Right cardiac atrium (tissue), 5 donors: ENCODE data around the gene STX8. TPM values are rescaled to one million over a fixed set of nuclear protein-coding genes. Genes with fewer than 3 reads are reported as not detected.
"Not testable (repeated sequence)": the region's sequence is repeated elsewhere in the genome, so short reads cannot be mapped to it uniquely, and the experiment has no call there.

ENCODE experiments used
- ATAC-seq, 2 donors: fragments of 200-7000 bp; cut with Tn5 transposase; one replicate each; pipeline versions ENCODE4 v1.8.0 to v1.9.1; 2020; ENCODE audit warnings: moderate library complexity in 2 of 2, mild to moderate bottlenecking in 1 of 2
- DNase-seq, 3 donors: peaks; one replicate each; pipeline ENCODE4 v3.0.0-alpha.2; 2020
- H3K27ac ChIP-seq: one replicate; pipeline ENCODE4 v1.5.1; 2013; ENCODE audit warnings: mild to moderate bottlenecking, low read length, control low read depth, moderate library complexity
- H3K27me3 ChIP-seq: one replicate; pipeline ENCODE4 v1.6.1; 2013; ENCODE audit not compliant: control insufficient read depth, insufficient read depth
- H3K4me1 ChIP-seq: one replicate; pipeline ENCODE4 v1.6.1; 2013; ENCODE audit warnings: low read length; ENCODE audit not compliant: control insufficient read depth, insufficient read depth
- H3K4me3 ChIP-seq: one replicate; pipeline ENCODE4 v1.5.1; 2013; ENCODE audit warnings: low read length, control low read depth
- H3K9me3 ChIP-seq: one replicate; pipeline ENCODE4 v1.6.1; 2013; ENCODE audit warnings: low read length; ENCODE audit not compliant: control insufficient read depth
- WGBS: extraction: QIAGEN DNeasy Blood & Tissue Kit; methylation state at CpG from one replicate; pipeline ENCODE4 v1.1.7; 2013; 5-methylcytosine and 5-hydroxymethylcytosine counted together
- intact Hi-C, 4 donors: fragments of 100-400 bp; cut with DNase I; formaldehyde crosslinking; loops; one replicate each; pipeline versions ENCODE4 v1.11.0 to v1.14.0; 2022 to 2023
- polyA plus RNA-seq: library from polyadenylated mRNA; stranded (reverse); fragments of 200-250 nt; gene quantifications from one replicate; pipeline ENCODE4 v1.2.3, GENCODE V29; 2013
- total RNA-seq, 4 donors: library from RNA; stranded (reverse); fragmentation: NEBNext Ultra II Directional; extraction: Animal tissue kit (Norgen Biotek cat#: 25700); gene quantifications; one replicate each; pipeline ENCODE4 v1.2.1, GENCODE V29; 2021
- donor health status: healthy with polysubstance abuse.
- donor health status: DM: no; HTN: yes; CAD: no.
- donor health status: DM: no; HTN: no; CAD: no.
- donor health status: DM: no; HTN: yes; CAD: no; lungs with severe emphysema.
- donor health status: DM: yes; HTN: yes; CAD: no.

The STX8 gene
- total and polyA plus RNA-seq, 5 donors, result 54.4 to 68.3 (median 61.9) TPM

DNA sequence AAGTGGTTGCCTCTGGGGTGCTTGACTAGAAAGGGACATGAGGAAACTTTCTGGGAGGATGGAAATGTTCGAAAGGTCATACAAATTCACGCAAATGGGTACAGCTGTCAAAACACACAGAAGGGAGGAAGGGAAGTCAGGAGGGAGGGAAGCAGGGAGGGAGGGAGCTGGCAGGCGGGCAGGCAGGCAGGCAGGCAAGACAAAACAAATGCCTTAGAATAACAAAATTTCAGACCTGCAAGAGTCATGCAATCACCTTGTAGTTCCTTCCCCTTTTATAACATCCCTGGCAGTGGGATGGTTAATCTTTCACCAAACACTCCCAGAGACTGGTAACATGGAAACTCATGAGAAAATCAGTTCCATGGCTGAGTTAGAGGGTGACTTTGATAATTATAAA, 189.2 kb downstream of the STX8 start:
- DNase-seq, result no peak
- ATAC-seq, result peak in 1 of 2 donors; percentile 65
- intact Hi-C loops, result no loop called here
- H3K9me3 ChIP-seq, result no peaks in the 10 kb centered on the region
- H3K4me3 ChIP-seq, result no peak overlapping the region
- no peaks in the 10 kb centered on the region for H3K4me1 ChIP-seq
- 74% methylated on average over 3 of the region's 3 CpGs for WGBS
- H3K27me3 ChIP-seq, result no peaks in the 10 kb centered on the region
- H3K27ac ChIP-seq, result no peak overlapping the region

DNA sequence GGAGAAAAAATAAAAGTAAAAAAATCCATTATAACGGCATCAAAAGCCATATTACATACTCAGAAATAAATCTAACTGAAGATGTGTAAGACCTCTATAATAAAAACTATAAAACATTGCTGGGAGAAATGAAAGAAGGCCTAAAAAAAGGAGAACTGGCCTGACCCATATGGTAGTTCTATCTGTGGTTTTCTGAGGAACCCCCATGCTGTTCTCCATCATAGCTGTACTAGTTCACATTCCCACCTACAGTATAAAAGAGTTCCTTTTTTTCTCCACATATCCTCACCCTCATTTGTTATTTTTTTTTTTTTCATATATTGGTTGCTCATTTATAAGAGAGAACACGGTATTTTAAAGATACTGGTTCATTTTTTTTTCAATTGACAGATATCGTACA, 191.8 kb downstream of the STX8 start:
- no peak overlapping the region for H3K27ac ChIP-seq
- WGBS, result 93% methylated on average over 3 of the region's 3 CpGs
- H3K27me3 ChIP-seq, result no peaks in the 10 kb centered on the region
- no peak overlapping the region for H3K4me3 ChIP-seq
- no peaks in the 10 kb centered on the region for H3K4me1 ChIP-seq
- ATAC-seq (no peak), DNase-seq (no peak)
- H3K9me3 ChIP-seq, result no peaks in the 10 kb centered on the region
- intact Hi-C loops, result no loop called here

DNA sequence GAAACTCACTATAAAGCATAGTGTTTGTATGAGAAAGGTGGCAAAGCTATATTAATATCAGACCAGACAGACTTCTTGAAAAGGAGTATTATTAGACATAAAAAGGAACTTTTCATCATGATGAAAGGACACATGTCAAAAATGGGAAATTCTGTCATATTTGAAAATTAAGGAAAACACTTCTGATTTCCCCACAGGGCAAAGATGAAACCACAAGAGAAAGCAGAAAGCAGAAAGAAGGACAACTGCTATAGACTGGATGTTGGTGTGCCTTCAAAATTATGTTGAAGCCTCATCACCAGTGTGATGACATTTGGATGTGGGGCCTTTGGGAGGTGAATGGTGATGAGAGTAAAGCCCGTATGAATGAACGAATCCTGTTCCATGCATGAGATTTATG, 193.0 kb downstream of the STX8 start:
- no peak for DNase-seq
- ATAC-seq, result no peak
- 91% methylated on average over 2 of the region's 2 CpGs for WGBS
- no peak overlapping the region for H3K4me3 ChIP-seq
- H3K27me3 ChIP-seq, result no peaks in the 10 kb centered on the region
- H3K4me1 ChIP-seq, result no peaks in the 10 kb centered on the region
- no peak overlapping the region for H3K27ac ChIP-seq
- intact Hi-C loops, result no loop called here
- H3K9me3 ChIP-seq, result no peaks in the 10 kb centered on the region

DNA sequence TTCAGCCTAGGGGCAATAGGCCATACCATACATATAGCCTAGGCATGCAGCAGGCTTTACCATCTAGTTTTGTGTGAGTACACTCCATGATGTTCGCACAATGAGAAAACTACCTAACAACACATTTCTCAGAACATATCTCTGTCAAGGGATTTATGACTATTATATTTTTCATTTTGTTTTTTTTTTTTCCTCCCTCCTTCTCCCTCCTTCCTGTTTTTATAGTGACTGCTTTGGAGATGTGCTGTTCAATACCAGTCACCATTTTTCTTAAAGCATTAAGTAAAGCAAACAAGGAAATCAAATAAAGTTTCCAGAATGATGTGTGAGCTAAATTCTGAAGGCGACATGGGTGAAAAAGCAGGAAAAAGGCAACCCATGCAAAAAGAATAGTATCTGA, 194.6 kb downstream of the STX8 start:
- WGBS, result 97% methylated on average over 2 of the region's 2 CpGs
- intact Hi-C loops, result no loop called here

DNA sequence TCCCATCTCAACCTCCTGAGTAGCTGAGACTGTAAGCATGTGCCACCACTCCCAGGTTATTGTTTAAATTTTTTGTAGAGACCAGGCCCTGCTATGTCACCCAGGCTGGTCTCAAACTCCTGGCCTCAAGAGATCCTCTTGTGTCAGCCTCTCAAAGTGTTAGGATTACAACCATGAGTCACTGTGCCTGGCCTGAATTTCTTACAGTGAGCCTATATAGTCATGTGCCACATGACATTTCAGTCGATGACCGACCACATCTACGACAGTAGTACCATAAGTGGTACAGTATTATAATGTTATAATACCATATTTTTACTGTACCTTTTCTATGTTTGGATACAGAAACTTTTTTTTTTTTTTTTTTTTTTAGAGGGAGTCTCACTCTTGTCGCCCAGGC, 195.3 kb downstream of the STX8 start:
- intact Hi-C loops, result no loop called here
- Histone ChIP-seq H3K27ac (no peak overlapping the region), H3K9me3 (no peaks in the 10 kb centered on the region), H3K27me3 (no peaks in the 10 kb centered on the region), H3K4me3 (no peak overlapping the region), H3K4me1 (no peaks in the 10 kb centered on the region)
- WGBS, result 95% methylated on average over 4 of the region's 4 CpGs
- DNase-seq, result no peak
- ATAC-seq, result no peak

More for the DNA sequence above, 194.6 kb downstream of the STX8 start:
- Histone ChIP-seq H3K9me3 (no peaks in the 10 kb centered on the region), H3K27me3 (no peaks in the 10 kb centered on the region), H3K4me3 (no peak overlapping the region), H3K27ac (no peak overlapping the region), H3K4me1 (no peaks in the 10 kb centered on the region)
- ATAC-seq (no peak), DNase-seq (no peak)

DNA sequence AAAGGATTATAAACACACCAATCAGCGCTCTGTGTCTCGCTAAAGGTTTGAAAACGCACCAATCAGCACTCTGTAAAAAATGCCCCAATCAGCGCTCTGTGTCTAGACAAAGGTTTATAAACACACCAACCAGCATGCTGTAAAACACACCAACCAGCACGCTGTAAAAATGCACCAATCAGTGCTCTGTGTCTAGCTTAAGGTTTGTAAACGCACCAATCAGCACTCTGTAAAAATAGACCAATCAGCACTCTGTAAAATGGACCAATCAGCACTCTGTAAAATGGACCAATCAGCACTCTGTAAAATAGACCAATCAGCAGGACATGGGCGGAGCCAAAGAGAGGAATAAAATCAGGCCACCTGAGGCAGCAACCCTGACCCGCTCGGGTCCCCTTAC, 199.4 kb downstream of the STX8 start:
- H3K4me3 ChIP-seq, H3K4me1 ChIP-seq, H3K9me3 ChIP-seq, H3K27me3 ChIP-seq, ATAC-seq, H3K27ac ChIP-seq, DNase-seq, intact Hi-C loops: not testable (repeated sequence)
- 98% methylated on average over 9 of the region's 9 CpGs for WGBS

DNA sequence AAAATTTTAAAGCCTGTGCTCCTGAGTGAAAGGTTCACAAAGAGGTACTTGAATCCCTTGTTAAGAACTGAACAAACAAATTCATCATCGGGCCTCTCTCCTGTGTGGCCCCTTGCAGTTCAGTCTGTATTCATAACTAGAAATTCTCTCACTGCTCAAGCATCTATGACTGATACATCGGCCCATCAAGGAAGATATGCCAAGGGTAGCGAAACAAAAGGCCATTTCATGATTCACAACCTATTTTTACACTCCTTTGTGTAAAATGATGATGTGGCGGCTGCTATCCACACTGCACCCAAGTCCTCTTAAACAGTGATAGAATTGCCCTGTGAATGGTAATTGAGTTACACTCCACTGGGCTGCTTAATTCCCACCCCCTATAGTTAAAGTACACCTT, 204.6 kb downstream of the STX8 start:
- H3K4me1 ChIP-seq, result peaks cover 3% of the 10 kb centered on the region
- intact Hi-C loops, result no loop called here
- DNase-seq (no peak), ATAC-seq (peak in 1 of 2 donors; percentile 86)
- no peaks in the 10 kb centered on the region for H3K9me3 ChIP-seq
- no peak overlapping the region for H3K27ac ChIP-seq
- WGBS, result 40% methylated on average over 4 of the region's 4 CpGs
- no peaks in the 10 kb centered on the region for H3K27me3 ChIP-seq
- no peak overlapping the region for H3K4me3 ChIP-seq

DNA sequence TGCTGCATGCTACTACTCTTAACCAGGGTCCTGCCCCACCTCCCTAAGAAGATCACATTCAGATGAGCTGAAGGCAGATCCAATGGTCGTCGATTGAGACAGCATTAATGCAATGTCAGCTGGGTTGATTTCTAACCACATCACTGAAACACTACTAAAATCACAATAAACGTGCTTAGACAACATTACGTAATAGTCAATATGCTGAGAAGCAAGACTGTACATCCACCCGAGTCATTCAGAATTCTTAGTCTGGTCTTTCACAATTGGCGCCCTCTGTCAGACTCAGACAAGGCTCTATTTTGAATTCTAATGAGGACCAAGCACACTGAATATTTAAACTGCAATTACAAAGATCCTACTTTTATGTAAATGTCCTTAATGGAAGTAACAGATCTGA, 205.2 kb downstream of the STX8 start:
- peak in 1 of 2 donors; percentile 12 for ATAC-seq
- Histone ChIP-seq H3K4me3 (no peak overlapping the region), H3K27me3 (no peaks in the 10 kb centered on the region), H3K27ac (no peak overlapping the region), H3K9me3 (no peaks in the 10 kb centered on the region), H3K4me1 (peaks cover 3% of the 10 kb centered on the region)
- DNase-seq, result no peak
- 79% methylated on average over 6 of the region's 6 CpGs for WGBS
- intact Hi-C loops, result no loop called here

DNA sequence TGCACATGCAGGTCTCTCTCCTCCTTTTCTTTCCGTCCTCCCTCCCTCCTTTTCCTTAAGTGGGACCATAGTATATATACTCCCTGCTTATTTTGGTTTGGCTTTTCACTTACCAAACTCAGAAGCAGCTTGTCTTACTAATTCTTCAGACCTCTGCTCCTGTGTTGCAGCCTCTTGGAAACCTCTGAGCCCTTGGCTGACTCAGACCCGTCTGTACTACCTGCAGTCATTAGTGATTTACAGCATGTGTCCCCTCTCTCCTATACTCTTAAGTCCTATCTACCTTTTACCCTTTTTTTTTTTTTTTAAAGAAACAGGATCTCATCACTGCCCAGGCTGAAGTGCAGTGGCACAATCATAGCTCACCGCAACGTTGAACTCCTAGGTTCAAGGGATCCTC, 207.0 kb downstream of the STX8 start:
- no peaks in the 10 kb centered on the region for H3K27me3 ChIP-seq
- no peak for DNase-seq
- no peaks in the 10 kb centered on the region for H3K9me3 ChIP-seq
- H3K4me1 ChIP-seq, result peaks cover 3% of the 10 kb centered on the region
- H3K4me3 ChIP-seq, result no peak overlapping the region
- WGBS, result 91% methylated on average over 4 of the region's 4 CpGs
- no peak overlapping the region for H3K27ac ChIP-seq
- no peak for ATAC-seq
- intact Hi-C loops, result no loop called here

DNA sequence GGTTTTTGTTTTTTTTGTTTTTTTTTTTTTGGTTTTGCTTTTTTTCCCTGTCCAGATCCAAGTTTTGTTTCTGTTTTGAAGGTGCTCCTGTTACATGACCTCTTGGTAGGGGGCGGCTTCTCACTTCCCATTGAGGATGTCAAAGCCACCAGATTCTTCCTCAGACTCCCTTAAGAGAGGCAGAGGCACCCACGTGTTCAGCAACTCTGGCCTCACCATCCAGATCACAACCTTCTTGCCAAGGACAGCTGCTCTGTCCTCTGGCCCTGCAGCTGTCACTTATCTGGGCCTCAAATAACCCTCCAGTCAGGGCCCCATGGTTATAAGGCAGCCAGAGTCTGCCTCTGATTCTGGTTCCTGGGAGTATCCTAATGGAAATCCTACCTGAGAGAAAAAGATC, 208.5 kb downstream of the STX8 start:
- Histone ChIP-seq H3K4me3 (no peak overlapping the region), H3K9me3 (no peaks in the 10 kb centered on the region), H3K27me3 (no peaks in the 10 kb centered on the region), H3K4me1 (peaks cover 3% of the 10 kb centered on the region), H3K27ac (no peak overlapping the region)
- peak; percentile 51 to 84 for ATAC-seq
- peak in 1 of 3 donors; percentile 59 for DNase-seq
- 39% methylated on average over 2 of the region's 2 CpGs for WGBS
- intact Hi-C loops, result no loop called here

DNA sequence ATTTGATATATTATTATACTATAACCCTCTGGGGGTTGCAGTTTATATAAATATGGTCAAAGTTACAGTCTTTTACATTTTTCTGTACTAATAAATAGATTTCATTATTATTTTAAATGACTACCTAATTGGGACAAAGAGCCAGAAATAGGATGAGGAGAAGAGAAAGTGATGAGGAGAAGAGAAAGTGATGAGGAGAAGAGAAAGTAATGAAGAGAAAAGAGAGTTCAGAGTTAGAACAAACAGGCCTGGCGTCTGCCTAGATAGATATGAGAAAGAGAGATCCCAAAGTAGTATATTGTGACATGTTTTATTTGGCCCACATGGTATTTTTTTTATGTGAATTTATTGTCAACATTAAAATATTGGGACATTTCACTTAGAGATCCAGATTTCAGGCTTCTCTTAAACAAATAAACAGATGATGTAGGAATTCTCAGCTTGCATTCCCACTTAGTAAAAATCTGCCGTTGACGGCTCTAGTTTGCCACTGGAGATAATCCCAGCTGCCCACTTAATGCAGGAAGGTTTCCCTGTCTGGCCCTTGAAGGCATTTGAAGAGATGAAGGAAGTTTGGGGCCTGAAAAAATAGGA, 210.7 kb downstream of the STX8 start:
- intact Hi-C loops, result no loop called here
- H3K27me3 ChIP-seq, result no peaks in the 10 kb centered on the region
- no peaks in the 10 kb centered on the region for H3K9me3 ChIP-seq
- 46% methylated on average over 3 of the region's 3 CpGs for WGBS
- H3K27ac ChIP-seq, result no peak overlapping the region
- H3K4me1 ChIP-seq, result no peaks in the 10 kb centered on the region
- no peak for DNase-seq
- no peak for ATAC-seq
- H3K4me3 ChIP-seq, result no peak overlapping the region
